Right lobe of liver (tissue), 6 donors: ENCODE data around the gene SEC24D. TPM values are rescaled to one million over a fixed set of nuclear protein-coding genes. Genes with fewer than 3 reads are reported as not detected.

ENCODE experiments used
- ATAC-seq, 4 donors: fragments of 200-7000 bp; cut with Tn5 transposase; one replicate each; pipeline ENCODE4 v1.9.1; 2020; ENCODE audit warnings: mild to moderate bottlenecking in 4 of 4, moderate library complexity in 4 of 4
- DNase-seq, 3 donors: peaks; one replicate each; pipeline ENCODE4 v3.0.0-alpha.2; 2020
- H3K27ac ChIP-seq, 3 donors: fragments of 200-600 bp; one replicate each; pipeline ENCODE4 v1.8.0; 2022
- H3K27me3 ChIP-seq, 2 donors: fragments of 200-600 bp; one replicate each; pipeline ENCODE4 v1.8.0; 2022
- H3K36me3 ChIP-seq, 4 donors: fragments of 200-600 bp; sonication (generic) in 1 of 4; one replicate each; pipeline versions ENCODE4 v1.5.1 to v1.8.0; 2017 to 2022; ENCODE audit warnings: control low read depth in 1 of 4
- H3K4me1 ChIP-seq, 4 donors: fragments of 200-600 bp; sonication (generic) in 1 of 4; one replicate each; pipeline versions ENCODE4 v1.5.1 to v1.8.0; 2017 to 2022; ENCODE audit warnings: control low read depth in 1 of 4
- H3K4me3 ChIP-seq, 3 donors: fragments of 200-600 bp; one replicate each; pipeline ENCODE4 v1.8.0; 2022
- H3K9me3 ChIP-seq, 4 donors: fragments of 200-600 bp; sonication (generic) in 1 of 4; one replicate each; pipeline versions ENCODE4 v1.5.1 to v1.8.0; 2017 to 2022; ENCODE audit warnings: control low read depth in 1 of 4
- POLR2A ChIP-seq: fragments of 450-650 bp; IDR thresholded peaks from one replicate; pipeline ENCODE4 v1.6.1; 2017; ENCODE audit warnings: antibody characterized with exemption, mild to moderate bottlenecking
- WGBS: methylation state at CpG from one replicate; pipeline ENCODE4 v1.1.6; 2018; ENCODE audit warnings: low coverage, low lambda C conversion rate; ENCODE audit not compliant: insufficient coverage; ENCODE audit errors: missing lambda C conversion rate; 5-methylcytosine and 5-hydroxymethylcytosine counted together
- intact Hi-C, 2 donors: fragments of 100-400 bp; cut with DNase I; formaldehyde crosslinking; loops; one replicate each; pipeline versions ENCODE4 v1.11.2 to v1.14.1; 2022
- total RNA-seq, 6 experiments: library from RNA; depleted of rRNA in 2 of 6; stranded (reverse); fragments of >200 nt in 2 of 6; fragmentation: NEBNext Ultra II Directional in 3 of 6; extraction: Animal tissue kit (Norgen Biotek cat#: 25700) in 3 of 6; gene quantifications; one replicate each; pipeline versions ENCODE4 v1.1.0 to v1.2.4, GENCODE V29; 2016 to 2023
- TF ChIP-seq, protein P1 (sequence below), 4 donors: fragments of 200-600 bp in 3 of 4; fragments of 450-650 bp in 1 of 4; IDR thresholded peaks; one replicate each; pipeline versions ENCODE4 v1.5.1 to v1.8.0; 2016 to 2022; ENCODE audit warnings: antibody characterized with exemption in 4 of 4, mild to moderate bottlenecking in 2 of 4
- donor health status: DM: no; HTN: yes; CAD: no.
- donor health status: DM: no; HTN: no; CAD: no.
- donor health status: DM: no; HTN: no; CAD: no.
- donor health status: DM: no; HTN: yes; CAD: no.
- donor health status: DM: no; HTN: yes; CAD: no.

The SEC24D gene
- total RNA-seq, 6 experiments from 2014 or later: 52.2 to 80.1 (median 69.2) TPM

DNA sequence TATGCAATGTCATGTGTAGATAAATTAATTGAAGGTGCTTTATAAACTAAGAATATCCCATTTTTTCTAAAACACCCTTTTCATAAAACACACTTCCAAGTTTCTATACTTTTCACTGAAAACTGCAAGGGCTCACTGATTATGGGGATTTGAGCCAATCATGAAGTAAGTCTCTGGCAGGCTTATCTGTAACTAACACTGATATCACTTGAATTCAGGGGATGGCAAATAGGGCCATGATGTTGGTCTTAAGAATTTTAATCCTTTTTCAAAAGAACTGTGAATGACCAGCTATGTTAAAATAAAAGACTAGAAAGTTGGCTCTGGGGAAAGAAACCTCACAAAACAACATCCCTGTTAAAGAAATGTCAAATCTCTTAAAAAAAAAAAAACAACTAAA is 13.0 kb upstream of the SEC24D start:
- TF ChIP-seq POLR2A: no peak
- TF ChIP-seq, protein P1, sequence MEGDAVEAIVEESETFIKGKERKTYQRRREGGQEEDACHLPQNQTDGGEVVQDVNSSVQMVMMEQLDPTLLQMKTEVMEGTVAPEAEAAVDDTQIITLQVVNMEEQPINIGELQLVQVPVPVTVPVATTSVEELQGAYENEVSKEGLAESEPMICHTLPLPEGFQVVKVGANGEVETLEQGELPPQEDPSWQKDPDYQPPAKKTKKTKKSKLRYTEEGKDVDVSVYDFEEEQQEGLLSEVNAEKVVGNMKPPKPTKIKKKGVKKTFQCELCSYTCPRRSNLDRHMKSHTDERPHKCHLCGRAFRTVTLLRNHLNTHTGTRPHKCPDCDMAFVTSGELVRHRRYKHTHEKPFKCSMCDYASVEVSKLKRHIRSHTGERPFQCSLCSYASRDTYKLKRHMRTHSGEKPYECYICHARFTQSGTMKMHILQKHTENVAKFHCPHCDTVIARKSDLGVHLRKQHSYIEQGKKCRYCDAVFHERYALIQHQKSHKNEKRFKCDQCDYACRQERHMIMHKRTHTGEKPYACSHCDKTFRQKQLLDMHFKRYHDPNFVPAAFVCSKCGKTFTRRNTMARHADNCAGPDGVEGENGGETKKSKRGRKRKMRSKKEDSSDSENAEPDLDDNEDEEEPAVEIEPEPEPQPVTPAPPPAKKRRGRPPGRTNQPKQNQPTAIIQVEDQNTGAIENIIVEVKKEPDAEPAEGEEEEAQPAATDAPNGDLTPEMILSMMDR (IDR thresholded peaks at IDR 0.05): no peak
- Histone ChIP-seq H3K27ac (no peak overlapping the region), H3K27me3 (no peaks in the 10 kb centered on the region), H3K4me1 (peaks cover 0 to 7% (median 0%) of the 10 kb centered on the region in 4 donors), H3K36me3 (no peaks in the 10 kb centered on the region), H3K4me3 (no peak overlapping the region), H3K9me3 (no peaks in the 10 kb centered on the region)
- intact Hi-C loops: no loop called here
- ATAC-seq (no peak), DNase-seq (no peak)

DNA sequence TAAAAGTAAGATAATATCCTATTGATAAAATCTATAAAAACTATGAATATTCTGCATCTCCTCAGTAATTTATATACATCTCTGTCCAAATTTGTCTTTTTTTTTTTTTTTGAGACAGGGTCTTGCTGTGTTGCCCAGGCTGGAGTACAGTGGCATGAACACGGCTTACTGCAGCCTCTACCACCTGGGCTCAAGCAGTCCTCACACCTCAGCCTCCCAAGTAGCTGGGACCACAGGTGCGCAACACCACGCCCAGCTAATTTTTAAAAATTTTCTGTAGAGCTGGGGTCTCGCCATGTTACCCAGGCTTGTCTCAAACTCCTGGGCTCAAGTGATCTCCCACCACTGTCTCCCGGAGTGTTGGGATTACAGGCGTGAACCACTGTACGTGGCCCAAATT is 12.3 kb upstream of the SEC24D start:
- no peak for ATAC-seq
- TF ChIP-seq, protein P1 (IDR thresholded peaks at IDR 0.05): no peak
- no peak for TF ChIP-seq POLR2A
- no peak overlapping the region for H3K4me3 ChIP-seq
- H3K4me1 ChIP-seq: peaks cover 0 to 7% (median 0%) of the 10 kb centered on the region in 4 donors
- no peak for DNase-seq
- 96% methylated on average over 7 of the region's 7 CpGs for WGBS
- H3K27me3 ChIP-seq: no peaks in the 10 kb centered on the region
- H3K27ac ChIP-seq: no peak overlapping the region
- H3K9me3 ChIP-seq: no peaks in the 10 kb centered on the region
- H3K36me3 ChIP-seq: no peaks in the 10 kb centered on the region
- intact Hi-C loops: no loop called here

DNA sequence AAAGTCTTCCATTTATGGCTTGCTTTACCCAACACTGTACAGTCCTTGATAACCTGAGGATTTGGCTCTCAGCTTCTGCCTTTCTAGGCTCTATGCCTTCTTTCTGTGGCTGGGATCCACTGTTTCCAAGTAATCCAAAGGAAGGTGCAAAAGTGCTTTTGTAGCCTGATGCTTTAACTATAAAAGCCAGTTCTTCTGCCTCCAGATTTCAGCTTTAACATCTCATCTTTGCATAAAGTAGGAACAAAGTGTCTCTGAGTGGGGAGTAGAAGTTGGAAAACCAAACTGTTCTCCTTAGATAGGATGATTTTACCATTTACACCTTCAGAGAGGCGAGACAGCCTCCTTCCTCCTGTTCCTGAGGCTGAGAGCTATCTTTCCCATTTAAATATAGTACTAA is 11.1 kb upstream of the SEC24D start:
- Histone ChIP-seq H3K27me3 (no peaks in the 10 kb centered on the region), H3K9me3 (no peaks in the 10 kb centered on the region), H3K27ac (no peak overlapping the region), H3K36me3 (no peaks in the 10 kb centered on the region), H3K4me3 (no peak overlapping the region), H3K4me1 (peaks cover 0 to 7% (median 0%) of the 10 kb centered on the region in 4 donors)
- 73% methylated on average over 1 of the region's 1 CpG for WGBS
- intact Hi-C loops: no loop called here
- ATAC-seq (no peak), DNase-seq (no peak)
- TF ChIP-seq POLR2A: no peak
- TF ChIP-seq, protein P1 (IDR thresholded peaks at IDR 0.05): no peak

DNA sequence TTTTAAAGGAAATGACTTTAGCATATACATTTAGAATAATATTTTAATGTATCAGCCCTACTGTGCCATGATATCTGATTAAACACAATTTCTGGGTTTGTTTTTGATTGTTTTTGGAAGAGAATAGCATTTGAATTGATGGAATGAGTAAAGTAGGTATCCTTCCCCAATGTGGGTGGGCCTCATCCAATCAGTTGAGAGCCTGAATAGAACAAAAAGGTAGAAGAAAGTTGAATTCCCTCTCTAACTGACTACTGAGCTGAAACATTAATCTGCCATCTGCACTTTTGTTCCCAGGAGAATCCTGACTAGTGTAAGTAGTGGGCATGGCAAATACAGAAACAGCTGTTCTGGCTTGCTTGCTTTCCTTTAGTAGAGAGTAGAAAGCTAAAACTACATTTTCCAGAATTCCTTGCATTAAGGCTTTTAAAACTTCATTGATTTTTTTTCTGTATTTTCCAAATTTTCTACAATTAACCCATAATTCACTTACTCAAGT is 9.7 kb upstream of the SEC24D start:
- H3K4me3 ChIP-seq: no peak overlapping the region
- H3K9me3 ChIP-seq: no peaks in the 10 kb centered on the region
- H3K36me3 ChIP-seq: no peaks in the 10 kb centered on the region
- TF ChIP-seq, protein P1 (IDR thresholded peaks at IDR 0.05): no peak
- no peak for TF ChIP-seq POLR2A
- no peaks in the 10 kb centered on the region for H3K4me1 ChIP-seq
- DNase-seq (no peak), ATAC-seq (no peak)
- H3K27me3 ChIP-seq: no peaks in the 10 kb centered on the region
- intact Hi-C loops: no loop called here
- no peak overlapping the region for H3K27ac ChIP-seq

DNA sequence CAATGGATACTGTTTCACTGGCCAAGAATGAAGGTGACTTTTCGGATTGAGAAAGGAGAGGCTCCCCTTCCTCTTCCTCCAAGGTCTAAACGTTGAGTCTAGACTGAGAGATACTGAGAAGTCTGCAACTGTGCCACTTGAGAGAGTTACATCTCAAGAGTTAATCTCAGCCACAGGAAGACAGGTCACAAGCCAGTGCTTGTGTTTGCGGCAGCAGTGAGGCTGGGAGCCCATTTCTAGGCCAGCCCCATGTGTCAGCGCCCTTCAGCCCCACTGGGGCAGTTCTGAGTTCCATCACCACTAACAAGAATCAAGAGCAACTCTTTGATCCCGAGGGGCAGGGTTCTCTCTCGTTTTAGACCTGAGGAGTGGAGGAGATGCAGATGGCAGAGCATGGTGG is 7.3 kb upstream of the SEC24D start:
- Histone ChIP-seq H3K27me3 (no peaks in the 10 kb centered on the region), H3K9me3 (no peaks in the 10 kb centered on the region), H3K27ac (no peak overlapping the region), H3K4me1 (no peaks in the 10 kb centered on the region), H3K36me3 (no peaks in the 10 kb centered on the region), H3K4me3 (no peak overlapping the region)
- ATAC-seq: no peak
- TF ChIP-seq, protein P1 (IDR thresholded peaks at IDR 0.05): no peak
- TF ChIP-seq POLR2A: no peak
- no peak for DNase-seq
- intact Hi-C loops: no loop called here
- 72% methylated on average over 4 of the region's 6 CpGs for WGBS
